ENCODE measurements around the gene VAV3.

GRCh38 chr1:107529511-107530149 is 435.4 kb downstream of the VAV3 start:
- TF ChIP-seq CTCF (IDR thresholded peaks at IDR 0.05) (peak; percentile 73), POLR2AphosphoS5 (IDR thresholded peaks at IDR 0.05; ENCODE audit: low read depth, low read length) (no peak), MXI1 (IDR thresholded peaks at IDR 0.05; ENCODE audit: low read depth, low read length) (no peak), TAF1 (IDR thresholded peaks at IDR 0.05; ENCODE audit: borderline replicate concordance, low read depth, low read length) (no peak), ELF1 (IDR thresholded peaks at IDR 0.05) (no peak), NRF1 (IDR thresholded peaks at IDR 0.05; ENCODE audit: low read depth, low read length) (no peak), GATA2 (CRISPR knock-in tag; IDR thresholded peaks at IDR 0.05) (peak; percentile 18; the same call in 1 of the 2 replicates), EP300 (IDR thresholded peaks at IDR 0.05; ENCODE audit: borderline replicate concordance in 1 of 2, low read depth in 1 of 2, low read length in 1 of 2) (no peak)
